HG02981 (cell line): Measurements from ENCODE around the gene C17orf78.
"Not testable (repeated sequence)": the region's sequence is repeated elsewhere in the genome, so short reads cannot be mapped to it uniquely, and the experiment has no call there.

Experiments used
- ATAC-seq: cut with Tn5 transposase; IDR thresholded peaks from one replicate; pipeline ENCODE4 v1.9.1; 2021; ENCODE audit warnings: mild to moderate bottlenecking, moderate library complexity; ENCODE audit not compliant: unreplicated experiment

Gene C17orf78

GRCh38 chr17:37430051-37430627 is 54.4 kb downstream of the C17orf78 start:
- no peak for ATAC-seq

- no peak for ATAC-seq
Observed at GRCh38 chr17:37432671-37433070, 56.9 kb downstream of the C17orf78 start.

DNA sequence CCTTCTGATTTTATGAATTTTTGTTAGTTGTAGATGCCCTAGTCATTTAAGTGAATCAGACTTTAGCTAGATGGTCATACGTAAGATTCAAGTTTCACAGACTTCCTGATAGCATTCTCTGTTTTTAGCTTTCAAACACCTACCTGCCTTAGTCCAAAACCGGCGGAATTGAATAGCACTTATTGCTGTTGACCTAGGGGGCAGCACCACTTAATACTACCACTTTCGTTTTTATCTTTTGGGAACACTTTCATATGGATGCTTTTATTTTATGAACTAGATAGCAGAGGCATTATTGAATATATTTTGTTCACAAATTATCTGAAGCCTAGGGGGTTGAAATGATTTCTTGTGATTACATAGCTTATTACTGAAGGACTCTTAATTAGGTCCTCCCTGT is 62.4 kb downstream of the C17orf78 start:
- ATAC-seq: no peak

DNA sequence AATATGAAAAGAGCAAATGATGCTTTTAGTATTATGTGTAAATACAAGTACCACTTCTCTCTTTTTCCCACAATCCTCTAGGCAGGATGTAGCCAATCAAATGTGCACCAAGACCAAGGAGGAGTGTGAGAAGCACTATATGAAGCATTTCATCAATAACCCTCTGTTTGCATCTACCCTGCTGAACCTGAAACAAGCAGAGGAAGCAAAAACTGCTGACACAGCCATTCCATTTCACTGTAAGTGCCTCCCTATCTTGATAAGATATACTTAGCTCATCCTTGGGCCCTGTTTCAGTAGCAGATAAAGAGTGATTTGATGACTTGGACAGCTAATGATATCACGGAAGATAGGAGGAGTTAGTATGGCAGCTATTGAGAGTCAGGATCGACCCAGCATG is 64.6 kb downstream of the C17orf78 start:
- ATAC-seq: no peak

- ATAC-seq: not testable (repeated sequence)
Observed at GRCh38 chr17:37441369-37442014, 65.7 kb downstream of the C17orf78 start.
